Measurements from ENCODE around the gene DCDC1.

DCDC1 gene

DNA sequence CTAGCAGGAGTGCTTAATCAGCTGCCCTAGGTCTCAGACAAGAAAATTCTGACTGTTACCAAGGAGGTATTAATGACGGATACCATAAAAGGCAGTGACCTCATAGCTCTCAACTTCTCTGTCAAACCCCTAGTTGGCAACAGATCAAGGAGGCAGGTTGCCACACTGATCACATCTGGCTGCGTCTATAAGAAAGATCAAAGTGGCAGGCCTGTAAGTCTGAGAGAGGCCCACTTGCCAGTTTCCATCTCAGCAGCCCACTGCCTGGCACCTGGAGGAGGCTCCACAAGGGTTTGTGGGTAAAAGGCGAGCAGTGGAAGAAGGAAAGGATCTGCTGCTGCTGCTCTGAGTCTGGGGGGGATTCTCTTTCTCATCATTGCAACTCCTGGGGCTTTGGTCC, 543.8 kb downstream of the DCDC1 start:
- H3K4me3 ChIP-seq (ENCODE audit: low read depth, low read length) = no peak overlapping the region
- no peak for DNase-seq (ENCODE audit: low read depth)
- no peak for TF ChIP-seq MYC (IDR thresholded peaks at IDR 0.05; ENCODE audit: low read depth, low read length)
- TF ChIP-seq CTCF (IDR thresholded peaks at IDR 0.05; ENCODE audit: low read depth, low read length) = no peak
- TF ChIP-seq POLR2A (IDR thresholded peaks at IDR 0.05; ENCODE audit: extremely low read depth, insufficient read length) = no peak
- TF ChIP-seq, protein P1, sequence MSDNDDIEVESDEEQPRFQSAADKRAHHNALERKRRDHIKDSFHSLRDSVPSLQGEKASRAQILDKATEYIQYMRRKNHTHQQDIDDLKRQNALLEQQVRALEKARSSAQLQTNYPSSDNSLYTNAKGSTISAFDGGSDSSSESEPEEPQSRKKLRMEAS (IDR thresholded peaks at IDR 0.05; ENCODE audit: low read depth, low read length) = no peak

DNA sequence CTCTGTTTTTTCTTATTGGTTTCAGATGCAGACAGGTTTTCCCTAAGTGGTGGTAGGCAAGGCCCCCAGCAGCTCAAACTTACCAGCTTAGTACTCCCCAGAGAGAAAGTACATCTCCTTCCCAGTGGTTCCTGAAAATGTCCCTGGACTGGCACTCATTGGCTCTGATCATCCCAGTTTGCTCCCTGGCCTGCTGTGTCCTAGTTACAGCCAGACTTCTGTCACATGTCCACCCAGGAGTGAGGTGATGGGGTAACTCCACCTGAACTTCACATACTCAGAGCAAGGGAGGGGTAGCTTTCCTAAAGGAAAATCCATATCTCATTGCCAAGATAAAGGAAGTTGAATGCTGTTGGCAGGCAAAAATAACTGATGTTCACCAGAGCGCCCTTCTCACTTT, 546.4 kb downstream of the DCDC1 start:
- TF ChIP-seq CTCF (IDR thresholded peaks at IDR 0.05; ENCODE audit: low read depth, low read length) (no peak), POLR2A (IDR thresholded peaks at IDR 0.05; ENCODE audit: extremely low read depth, insufficient read length) (no peak), MYC (IDR thresholded peaks at IDR 0.05; ENCODE audit: low read depth, low read length) (no peak)
- TF ChIP-seq, protein P1 (IDR thresholded peaks at IDR 0.05; ENCODE audit: low read depth, low read length) = no peak
- no peak for DNase-seq (ENCODE audit: low read depth)
- H3K4me3 ChIP-seq (ENCODE audit: low read depth, low read length) = no peak overlapping the region

DNA sequence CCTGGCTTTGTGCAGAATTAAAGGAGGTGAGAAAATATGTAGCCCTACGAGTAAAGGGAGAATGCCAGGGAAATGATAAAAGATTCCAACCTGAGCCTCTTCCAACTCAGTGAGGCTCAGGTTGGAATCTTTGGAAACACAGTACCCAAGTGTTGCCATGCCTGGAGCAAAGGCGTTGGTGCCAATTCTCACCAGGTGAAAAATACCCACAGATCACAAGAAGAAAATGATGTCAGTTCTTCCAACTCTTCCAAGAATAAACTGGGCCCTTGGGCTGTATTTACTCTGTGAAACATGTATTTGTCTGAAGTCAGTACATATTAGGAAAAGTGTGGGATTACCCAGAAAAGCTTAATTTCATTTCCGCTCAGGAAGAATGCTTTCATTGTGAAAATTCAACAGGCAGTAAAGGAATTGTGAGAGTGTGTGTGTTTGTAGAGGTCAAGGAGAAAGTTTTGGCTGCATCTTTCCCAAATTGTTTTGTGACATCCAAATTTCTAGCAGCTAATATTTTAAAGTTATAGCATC, 548.0 kb downstream of the DCDC1 start:
- TF ChIP-seq, protein P1 (IDR thresholded peaks at IDR 0.05; ENCODE audit: low read depth, low read length) = no peak
- TF ChIP-seq MYC (IDR thresholded peaks at IDR 0.05; ENCODE audit: low read depth, low read length) (no peak), POLR2A (IDR thresholded peaks at IDR 0.05; ENCODE audit: extremely low read depth, insufficient read length) (no peak), CTCF (IDR thresholded peaks at IDR 0.05; ENCODE audit: low read depth, low read length) (no peak)
- H3K4me3 ChIP-seq (ENCODE audit: low read depth, low read length) = no peak overlapping the region
- DNase-seq (ENCODE audit: low read depth) = no peak

DNA sequence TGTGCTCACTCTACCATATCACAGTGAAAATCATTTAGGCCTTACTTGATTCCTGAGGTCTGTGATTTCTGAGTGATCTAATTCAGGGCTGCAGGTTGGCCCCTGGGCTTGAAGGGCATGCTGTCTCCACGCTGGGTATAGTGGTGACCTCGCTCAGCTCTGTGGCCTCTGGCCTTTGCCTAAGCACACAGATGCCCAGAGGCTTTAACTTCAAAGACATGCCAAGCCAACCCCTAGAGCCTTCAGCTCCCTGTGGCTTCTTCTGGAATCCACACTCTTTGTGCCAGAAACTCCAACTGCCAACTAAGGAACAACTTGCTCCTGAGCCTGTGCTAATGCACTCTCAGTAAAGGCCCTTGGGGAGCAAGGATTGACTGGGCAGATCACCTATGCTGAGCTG, 550.8 kb downstream of the DCDC1 start:
- H3K4me3 ChIP-seq (ENCODE audit: low read depth, low read length) = no peak overlapping the region
- DNase-seq (ENCODE audit: low read depth) = no peak
- TF ChIP-seq, protein P1 (IDR thresholded peaks at IDR 0.05; ENCODE audit: low read depth, low read length) = no peak
- TF ChIP-seq MYC (IDR thresholded peaks at IDR 0.05; ENCODE audit: low read depth, low read length) (no peak), POLR2A (IDR thresholded peaks at IDR 0.05; ENCODE audit: extremely low read depth, insufficient read length) (no peak), CTCF (IDR thresholded peaks at IDR 0.05; ENCODE audit: low read depth, low read length) (no peak)

- TF ChIP-seq, protein P1 (IDR thresholded peaks at IDR 0.05; ENCODE audit: low read depth, low read length) = no peak
- TF ChIP-seq MYC (IDR thresholded peaks at IDR 0.05; ENCODE audit: low read depth, low read length) (no peak), POLR2A (IDR thresholded peaks at IDR 0.05; ENCODE audit: extremely low read depth, insufficient read length) (no peak), CTCF (IDR thresholded peaks at IDR 0.05; ENCODE audit: low read depth, low read length) (no peak)
- DNase-seq (ENCODE audit: low read depth) = no peak
- no peak overlapping the region for H3K4me3 ChIP-seq (ENCODE audit: low read depth, low read length)
These were observed 552.3 kb downstream of the DCDC1 start for GRCh38 chr11:30816959-30817880.
